ENCODE measurements around the gene OTUD7B.
"Not testable (repeated sequence)": the region's sequence is repeated elsewhere in the genome, so short reads cannot be mapped to it uniquely, and the experiment has no call there.

The OTUD7B gene

DNA sequence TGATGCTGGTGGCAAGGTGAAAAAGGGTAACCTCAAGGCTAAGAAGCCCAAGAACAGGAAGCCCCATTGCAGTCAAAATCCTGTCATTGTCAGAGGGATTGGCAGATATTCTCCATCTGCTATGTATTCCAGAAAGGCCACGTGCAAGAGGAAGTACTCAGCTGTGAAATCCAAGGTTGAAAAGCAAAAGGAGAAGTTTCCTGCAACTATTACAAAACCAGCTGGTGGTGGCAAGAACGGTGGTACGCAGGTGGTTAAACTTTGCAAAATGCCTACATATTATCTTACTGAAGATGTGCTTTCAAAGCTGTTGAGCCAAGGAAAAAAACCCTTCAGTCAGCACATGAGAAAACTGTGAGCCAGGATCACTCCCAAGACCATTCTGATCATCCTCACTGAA lies 43.4 kb upstream of the OTUD7B start:
- no peaks in the 10 kb centered on the region for H3K9me3 ChIP-seq (ENCODE audit: insufficient read depth, low read depth, low read length)
- H3K27me3 ChIP-seq (ENCODE audit: insufficient read depth, low read length, poor library complexity, severe bottlenecking): no peaks in the 10 kb centered on the region
- H3K4me2 ChIP-seq (ENCODE audit: low read depth, low read length, poor library complexity, severe bottlenecking): no peak overlapping the region
- H4K20me1 ChIP-seq (ENCODE audit: insufficient read depth, low read length, poor library complexity, severe bottlenecking): no peaks in the 10 kb centered on the region
- no peak overlapping the region for H3K4me3 ChIP-seq (ENCODE audit: low read length, poor library complexity, severe bottlenecking)
- no peaks in the 10 kb centered on the region for H3K79me2 ChIP-seq (ENCODE audit: insufficient read depth, low read length)
- TF ChIP-seq EZH2phosphoT487 (IDR thresholded peaks at IDR 0.05; ENCODE audit: borderline replicate concordance): no peak
- TF ChIP-seq, protein P1, sequence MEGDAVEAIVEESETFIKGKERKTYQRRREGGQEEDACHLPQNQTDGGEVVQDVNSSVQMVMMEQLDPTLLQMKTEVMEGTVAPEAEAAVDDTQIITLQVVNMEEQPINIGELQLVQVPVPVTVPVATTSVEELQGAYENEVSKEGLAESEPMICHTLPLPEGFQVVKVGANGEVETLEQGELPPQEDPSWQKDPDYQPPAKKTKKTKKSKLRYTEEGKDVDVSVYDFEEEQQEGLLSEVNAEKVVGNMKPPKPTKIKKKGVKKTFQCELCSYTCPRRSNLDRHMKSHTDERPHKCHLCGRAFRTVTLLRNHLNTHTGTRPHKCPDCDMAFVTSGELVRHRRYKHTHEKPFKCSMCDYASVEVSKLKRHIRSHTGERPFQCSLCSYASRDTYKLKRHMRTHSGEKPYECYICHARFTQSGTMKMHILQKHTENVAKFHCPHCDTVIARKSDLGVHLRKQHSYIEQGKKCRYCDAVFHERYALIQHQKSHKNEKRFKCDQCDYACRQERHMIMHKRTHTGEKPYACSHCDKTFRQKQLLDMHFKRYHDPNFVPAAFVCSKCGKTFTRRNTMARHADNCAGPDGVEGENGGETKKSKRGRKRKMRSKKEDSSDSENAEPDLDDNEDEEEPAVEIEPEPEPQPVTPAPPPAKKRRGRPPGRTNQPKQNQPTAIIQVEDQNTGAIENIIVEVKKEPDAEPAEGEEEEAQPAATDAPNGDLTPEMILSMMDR (conservative IDR thresholded peaks at IDR 0.05; ENCODE audit: low read length): no peak
- H3F3A ChIP-seq (ENCODE audit: low read depth): no peaks in the 10 kb centered on the region
- no peaks in the 10 kb centered on the region for H3K36me3 ChIP-seq (ENCODE audit: insufficient read depth, low read length)
- no peaks in the 10 kb centered on the region for H3K9me2 ChIP-seq (replicated peaks; ENCODE audit: low read depth, low read length)
- no peak overlapping the region for H3K9ac ChIP-seq (ENCODE audit: low read depth, low read length, poor library complexity, severe bottlenecking)
- no peaks in the 10 kb centered on the region for H3K4me1 ChIP-seq (ENCODE audit: insufficient read depth, low read length, poor library complexity, severe bottlenecking)
- no peak overlapping the region for H2AFZ ChIP-seq (ENCODE audit: low read length)

DNA sequence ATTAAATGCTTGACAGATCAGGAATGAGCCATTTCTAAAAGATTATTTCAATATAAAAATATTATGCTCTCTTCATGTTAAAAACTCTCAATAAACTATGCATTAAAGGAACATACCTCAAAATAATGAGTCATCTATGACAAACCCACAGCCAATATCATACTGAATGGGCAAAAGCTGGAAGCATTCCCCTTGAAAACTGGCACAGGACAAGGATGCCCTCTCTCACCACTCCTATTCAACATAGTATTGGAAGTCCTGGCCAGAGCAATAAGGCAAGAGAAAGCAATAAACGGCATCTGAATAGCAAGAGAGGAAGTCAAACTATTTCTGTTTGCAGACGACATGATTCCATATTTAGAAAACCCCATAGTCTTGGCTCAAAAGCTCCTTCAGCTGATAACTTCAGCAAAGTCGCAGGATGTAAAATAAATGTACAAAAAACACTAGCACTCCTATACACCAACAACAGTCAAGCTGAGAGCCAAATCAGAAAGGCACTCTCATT lies 41.4 kb upstream of the OTUD7B start:
- not testable (repeated sequence) for H3K9ac ChIP-seq (ENCODE audit: low read depth, low read length, poor library complexity, severe bottlenecking); H2AFZ ChIP-seq (ENCODE audit: low read length); H3K4me3 ChIP-seq (ENCODE audit: low read length, poor library complexity, severe bottlenecking); H3K4me2 ChIP-seq (ENCODE audit: low read depth, low read length, poor library complexity, severe bottlenecking); H3K9me2 ChIP-seq (replicated peaks; ENCODE audit: low read depth, low read length); H3K9me3 ChIP-seq (ENCODE audit: insufficient read depth, low read depth, low read length); H3K79me2 ChIP-seq (ENCODE audit: insufficient read depth, low read length); H3K27me3 ChIP-seq (ENCODE audit: insufficient read depth, low read length, poor library complexity, severe bottlenecking); H4K20me1 ChIP-seq (ENCODE audit: insufficient read depth, low read length, poor library complexity, severe bottlenecking); H3F3A ChIP-seq (ENCODE audit: low read depth); H3K4me1 ChIP-seq (ENCODE audit: insufficient read depth, low read length, poor library complexity, severe bottlenecking); H3K36me3 ChIP-seq (ENCODE audit: insufficient read depth, low read length)

DNA sequence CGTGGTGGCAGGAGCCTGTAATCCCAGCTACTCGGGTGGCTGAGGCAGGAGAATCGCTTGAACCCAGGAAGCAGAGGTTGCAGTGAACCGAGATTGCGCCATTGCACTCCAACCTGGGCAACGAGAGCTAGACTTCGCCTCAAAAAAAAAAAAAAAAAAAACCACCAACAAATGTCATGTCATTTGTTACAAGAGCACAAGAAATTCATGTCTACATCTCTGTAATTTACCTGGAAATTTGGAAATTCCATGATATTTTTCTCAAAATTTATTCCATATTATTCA lies 40.5 kb upstream of the OTUD7B start:
- H3K79me2 ChIP-seq (ENCODE audit: insufficient read depth, low read length): no peaks in the 10 kb centered on the region
- H3K9ac ChIP-seq (ENCODE audit: low read depth, low read length, poor library complexity, severe bottlenecking): no peak overlapping the region
- no peaks in the 10 kb centered on the region for H3K9me2 ChIP-seq (replicated peaks; ENCODE audit: low read depth, low read length)

DNA sequence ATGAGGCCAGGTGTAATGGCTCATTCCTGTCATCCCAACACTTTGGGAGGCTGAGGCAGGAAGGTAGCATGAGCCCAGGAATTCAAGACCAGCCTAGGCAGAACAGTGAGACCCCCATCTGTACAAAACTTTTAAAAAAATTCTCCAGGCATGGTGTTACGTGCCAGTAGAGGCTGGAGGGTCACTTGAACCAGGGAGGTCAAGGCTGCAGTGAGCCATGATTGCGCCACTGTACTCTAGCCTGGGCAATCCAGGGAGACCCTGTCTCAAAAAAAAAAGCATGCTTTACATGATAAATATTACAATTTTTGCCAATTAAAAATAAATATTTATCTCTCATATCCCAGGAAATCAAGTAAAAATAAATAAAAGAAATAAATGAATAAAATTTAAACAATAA lies 39.4 kb upstream of the OTUD7B start:
- TF ChIP-seq EZH2phosphoT487 (IDR thresholded peaks at IDR 0.05; ENCODE audit: borderline replicate concordance): no peak
- TF ChIP-seq, protein P1 (conservative IDR thresholded peaks at IDR 0.05; ENCODE audit: low read length): no peak
- Histone ChIP-seq H3K27me3 (ENCODE audit: insufficient read depth, low read length, poor library complexity, severe bottlenecking) (no peaks in the 10 kb centered on the region), H3K9ac (ENCODE audit: low read depth, low read length, poor library complexity, severe bottlenecking) (no peak overlapping the region), H3K9me2 (replicated peaks; ENCODE audit: low read depth, low read length) (no peaks in the 10 kb centered on the region), H3F3A (ENCODE audit: low read depth) (no peaks in the 10 kb centered on the region), H4K20me1 (ENCODE audit: insufficient read depth, low read length, poor library complexity, severe bottlenecking) (no peaks in the 10 kb centered on the region), H3K4me2 (ENCODE audit: low read depth, low read length, poor library complexity, severe bottlenecking) (no peak overlapping the region), H3K4me1 (ENCODE audit: insufficient read depth, low read length, poor library complexity, severe bottlenecking) (no peaks in the 10 kb centered on the region), H3K79me2 (ENCODE audit: insufficient read depth, low read length) (no peaks in the 10 kb centered on the region), H3K36me3 (ENCODE audit: insufficient read depth, low read length) (no peaks in the 10 kb centered on the region), H3K4me3 (ENCODE audit: low read length, poor library complexity, severe bottlenecking) (no peak overlapping the region), H3K9me3 (ENCODE audit: insufficient read depth, low read depth, low read length) (no peaks in the 10 kb centered on the region), H2AFZ (ENCODE audit: low read length) (no peak overlapping the region)

More for the DNA sequence above, 40.5 kb upstream of the OTUD7B start:
- Histone ChIP-seq H3F3A (ENCODE audit: low read depth) (no peaks in the 10 kb centered on the region), H3K27me3 (ENCODE audit: insufficient read depth, low read length, poor library complexity, severe bottlenecking) (no peaks in the 10 kb centered on the region), H3K4me2 (ENCODE audit: low read depth, low read length, poor library complexity, severe bottlenecking) (no peak overlapping the region), H3K4me1 (ENCODE audit: insufficient read depth, low read length, poor library complexity, severe bottlenecking) (no peaks in the 10 kb centered on the region), H3K9me3 (ENCODE audit: insufficient read depth, low read depth, low read length) (no peaks in the 10 kb centered on the region), H2AFZ (ENCODE audit: low read length) (no peak overlapping the region), H3K36me3 (ENCODE audit: insufficient read depth, low read length) (no peaks in the 10 kb centered on the region), H3K4me3 (ENCODE audit: low read length, poor library complexity, severe bottlenecking) (no peak overlapping the region), H4K20me1 (ENCODE audit: insufficient read depth, low read length, poor library complexity, severe bottlenecking) (no peaks in the 10 kb centered on the region)
- TF ChIP-seq, protein P1 (conservative IDR thresholded peaks at IDR 0.05; ENCODE audit: low read length): no peak
- TF ChIP-seq EZH2phosphoT487 (IDR thresholded peaks at IDR 0.05; ENCODE audit: borderline replicate concordance): no peak

Data from Loucy (cell line).